Astrocyte of the spinal cord (primary cell): ENCODE measurements around the gene RDX.

Source experiments
- DNase-seq: peaks from one replicate; pipeline ENCODE4 v3.0.0; 2011; ENCODE audit warnings: low read depth, low spot score
- H3K4me3 ChIP-seq: 2 replicates; pipeline ENCODE4 v1.5.1; 2011; ENCODE audit warnings: low read depth, mild to moderate bottlenecking, low read length, moderate library complexity
- CTCF ChIP-seq: IDR thresholded peaks from 2 replicates; pipeline ENCODE4 v1.5.1; 2012; ENCODE audit warnings: low read depth, mild to moderate bottlenecking, low read length, inconsistent platforms
- in situ Hi-C: cut with HindIII; loops from 2 replicates; pipeline ENCODE4 v1.10.0; 2017; ENCODE audit warnings: low sequenced_read_pairs

RDX gene

GRCh38 chr11:110253525-110253924, 42.9 kb downstream of the RDX start:
- no peak for TF ChIP-seq CTCF
- DNase-seq: no peak
- no peak overlapping the region for H3K4me3 ChIP-seq
- in situ Hi-C loops: no loop called here

- H3K4me3 ChIP-seq: no peak overlapping the region
- peak; percentile 76 for DNase-seq
- in situ Hi-C loops: no loop called here
- no peak for TF ChIP-seq CTCF
These were observed 44.6 kb downstream of the RDX start for GRCh38 chr11:110251836-110252235.

GRCh38 chr11:110250168-110250567, 46.2 kb downstream of the RDX start:
- in situ Hi-C loops: no loop called here
- H3K4me3 ChIP-seq: no peak overlapping the region
- no peak for DNase-seq
- TF ChIP-seq CTCF: no peak

- no peak overlapping the region for H3K4me3 ChIP-seq
- no peak for DNase-seq
- in situ Hi-C loops: no loop called here
- TF ChIP-seq CTCF: no peak
These were observed 46.6 kb downstream of the RDX start for GRCh38 chr11:110249766-110250165.

- in situ Hi-C loops: no loop called here
- TF ChIP-seq CTCF: peak; percentile 31
- H3K4me3 ChIP-seq: no peak overlapping the region
- DNase-seq: no peak
These were observed 47.3 kb downstream of the RDX start for GRCh38 chr11:110249066-110249465.

GRCh38 chr11:110243791-110244190, 52.6 kb downstream of the RDX start:
- H3K4me3 ChIP-seq: no peak overlapping the region
- in situ Hi-C loops: no loop called here
- DNase-seq: no peak
- TF ChIP-seq CTCF: no peak

GRCh38 chr11:110242746-110243145, 53.7 kb downstream of the RDX start:
- in situ Hi-C loops: no loop called here
- no peak for DNase-seq
- H3K4me3 ChIP-seq: no peak overlapping the region
- TF ChIP-seq CTCF: no peak
